Spleen (tissue), 11 donors: Measurements from ENCODE around the gene NSD1. TPM values are rescaled to one million over a fixed set of nuclear protein-coding genes. Genes with fewer than 3 reads are reported as not detected.

ENCODE experiments used
- DNase-seq: peaks from one replicate; pipeline ENCODE4 v3.0.0-alpha.2; 2020
- H3K27ac ChIP-seq, 8 donors: fragments of 200-600 bp; sonication (generic) in 7 of 8; 1 replicate in 4 of 8; 2 replicates in 4 of 8; pipeline versions ENCODE4 v1.5.0 to v1.8.0; 2016 to 2021; ENCODE audit warnings: inconsistent platforms in 4 of 8, mild to moderate bottlenecking in 4 of 8, moderate library complexity in 1 of 8
- H3K27me3 ChIP-seq, 7 donors: fragments of 200-600 bp; sonication (generic) in 6 of 7; replicated peaks in 1 of 7; 1 replicate in 4 of 7; 2 replicates in 3 of 7; pipeline versions ENCODE4 v1.5.0 to v1.8.0; 2016 to 2021; ENCODE audit warnings: inconsistent platforms in 3 of 7, mild to moderate bottlenecking in 1 of 7
- H3K36me3 ChIP-seq, 6 donors: fragments of 200-600 bp; sonication (generic) in 5 of 6; 1 replicate in 4 of 6; 2 replicates in 2 of 6; pipeline versions ENCODE4 v1.5.0 to v1.8.0; 2016 to 2021; ENCODE audit warnings: inconsistent platforms in 2 of 6
- H3K4me1 ChIP-seq, 6 donors: fragments of 200-600 bp; sonication (generic) in 5 of 6; 1 replicate in 3 of 6; 2 replicates in 3 of 6; pipeline versions ENCODE4 v1.5.0 to v1.8.0; 2016 to 2021; ENCODE audit warnings: inconsistent platforms in 3 of 6
- H3K4me3 ChIP-seq, 8 donors: fragments of 200-600 bp; sonication (generic) in 7 of 8; 1 replicate in 4 of 8; 2 replicates in 4 of 8; pipeline versions ENCODE4 v1.5.0 to v1.8.0; 2016 to 2021; ENCODE audit warnings: inconsistent platforms in 4 of 8, mild to moderate bottlenecking in 4 of 8, moderate library complexity in 2 of 8
- H3K9me3 ChIP-seq, 8 donors: fragments of 200-600 bp; sonication (generic) in 7 of 8; 1 replicate in 4 of 8; 2 replicates in 4 of 8; pipeline versions ENCODE4 v1.5.0 to v1.8.0; 2016 to 2021; ENCODE audit warnings: inconsistent platforms in 4 of 8
- CTCF ChIP-seq, 11 experiments: fragments of 200-600 bp in 7 of 11; fragments of 450-650 bp in 4 of 11; sonication (generic) in 4 of 11; IDR thresholded peaks in 8 of 11; conservative IDR thresholded peaks in 3 of 11; 1 replicate in 7 of 11; 2 replicates in 4 of 11; pipeline versions ENCODE4 v1.4.0 to v1.8.0; 2016 to 2021; ENCODE audit warnings: antibody characterized with exemption in 11 of 11, inconsistent platforms in 4 of 11, mild to moderate bottlenecking in 1 of 11
- POLR2A ChIP-seq, 3 donors: fragments of 450-650 bp; IDR thresholded peaks; one replicate each; pipeline ENCODE4 v1.5.1; 2017; ENCODE audit warnings: antibody characterized with exemption in 3 of 3, mild to moderate bottlenecking in 1 of 3
- POLR2AphosphoS5 ChIP-seq, 3 donors: sonication (generic); formaldehyde crosslinking; IDR thresholded peaks; one replicate each; pipeline ENCODE4 v1.5.1; 2017; ENCODE audit warnings: antibody characterized with exemption in 3 of 3
- WGBS, 5 donors: extraction: QIAGEN DNeasy Blood & Tissue Kit in 3 of 5; methylation state at CpG; one replicate each; pipeline versions ENCODE4 v1.1.5 to v1.1.7; 2013 to 2018; 5-methylcytosine and 5-hydroxymethylcytosine counted together
- intact Hi-C: fragments of 100-400 bp; cut with DNase I; formaldehyde crosslinking; loops from one replicate; pipeline ENCODE4 v1.15.0; 2023; ENCODE audit warnings: low total_unique reads
- polyA plus RNA-seq, 3 donors: library from polyadenylated mRNA; stranded (reverse); fragments of 200-250 nt; gene quantifications; one replicate each; pipeline ENCODE4 v1.2.1, GENCODE V29; 2013
- total RNA-seq, 7 donors: library from RNA; depleted of rRNA in 3 of 7; stranded (reverse); fragments of >200 nt in 3 of 7; fragmentation: NEBNext Ultra II Directional in 4 of 7; extraction: Animal tissue kit (Norgen Biotek cat#: 25700) in 4 of 7; gene quantifications; one replicate each; pipeline versions ENCODE4 v1.1.0 to v1.2.1, GENCODE V29; 2016 to 2021
- donor health status: healthy with polysubstance abuse.
- donor health status: DM: no; HTN: no; CAD: no; lungs with moderate emphysema.
- donor health status: DM: no; HTN: no; CAD: no.
- donor health status: Bipolar disorder and iron deficiency.
- donor health status: healthy.
- donor health status: DM: no; HTN: no; CAD: no.
- donor health status: DM: yes; HTN: yes; CAD: no.

The NSD1 gene
- total and polyA plus RNA-seq, 10 donors: 4.1 to 130 (median 69.1) TPM

GRCh38 chr5:177290816-177291596, 157.4 kb downstream of the NSD1 start:
- WGBS, 5 donors: 77 to 91% (median 82%) methylated on average over 12 of the region's 12 CpGs
- intact Hi-C loops: no loop called here

DNA sequence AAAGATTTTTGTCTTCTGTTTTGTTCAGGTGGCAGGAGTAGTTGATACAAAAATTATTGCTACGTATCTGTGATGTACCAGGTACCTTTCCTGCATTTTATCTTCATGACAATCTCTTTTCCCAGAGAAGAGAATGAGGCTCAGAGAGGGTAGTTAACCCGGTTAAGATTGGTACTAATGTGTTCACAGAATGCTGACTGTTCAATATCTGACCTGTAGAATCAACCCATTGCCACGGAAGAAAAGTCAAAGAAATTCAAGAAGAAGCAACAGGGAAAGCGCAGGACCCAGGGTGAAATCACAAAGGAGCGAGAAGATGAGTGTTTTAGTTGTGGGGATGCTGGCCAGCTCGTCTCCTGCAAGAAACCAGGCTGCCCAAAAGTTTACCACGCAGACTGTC, 158.2 kb downstream of the NSD1 start:
- intact Hi-C loops: no loop called here
- H3K9me3 ChIP-seq: no peaks in the 10 kb centered on the region
- peak overlapping the region in 1 of 8 donors; percentile 66 for H3K27ac ChIP-seq
- no peak overlapping the region for H3K4me3 ChIP-seq
- peaks cover 12 to 38% (median 17%) of the 10 kb centered on the region in 6 donors for H3K4me1 ChIP-seq
- no peak for TF ChIP-seq POLR2AphosphoS5 (IDR thresholded peaks at IDR 0.05)
- no peak for TF ChIP-seq POLR2A (IDR thresholded peaks at IDR 0.05)
- 94 to 98% (median 96%) methylated on average over 7 of the region's 7 CpGs for WGBS, 5 donors
- peaks cover 0 to 99% (median 77%) of the 10 kb centered on the region in 6 donors for H3K36me3 ChIP-seq
- no peak for DNase-seq
- H3K27me3 ChIP-seq: no peaks in the 10 kb centered on the region

More at GRCh38 chr5:177290816-177291596, 157.4 kb downstream of the NSD1 start:
- TF ChIP-seq POLR2A (IDR thresholded peaks at IDR 0.05): no peak
- TF ChIP-seq CTCF (IDR thresholded peaks at IDR 0.05 in 8 of 11, conservative IDR thresholded peaks at IDR 0.05 in 3 of 11): no peak
- no peak for TF ChIP-seq POLR2AphosphoS5 (IDR thresholded peaks at IDR 0.05)
- Histone ChIP-seq H3K36me3 (peaks cover 0 to 100% (median 84%) of the 10 kb centered on the region in 6 donors), H3K4me1 (peaks cover 4 to 31% (median 9%) of the 10 kb centered on the region in 6 donors), H3K9me3 (no peaks in the 10 kb centered on the region), H3K27me3 (no peaks in the 10 kb centered on the region), H3K27ac (peak overlapping the region in 1 of 8 donors; percentile 66), H3K4me3 (no peak overlapping the region)
- DNase-seq: no peak

- WGBS, 5 donors: 95 to 97% (median 96%) methylated on average over 11 to 12 of the region's 12 CpGs
- intact Hi-C loops: no loop called here
- H3K4me3 ChIP-seq: no peak overlapping the region
- no peaks in the 10 kb centered on the region for H3K9me3 ChIP-seq
- peaks cover 12 to 61% (median 32%) of the 10 kb centered on the region in 6 donors for H3K4me1 ChIP-seq
- no peaks in the 10 kb centered on the region for H3K27me3 ChIP-seq
- TF ChIP-seq POLR2AphosphoS5 (IDR thresholded peaks at IDR 0.05): no peak
- H3K27ac ChIP-seq: peak overlapping the region in 1 of 8 donors; percentile 78
- peaks cover 0 to 91% (median 57%) of the 10 kb centered on the region in 6 donors for H3K36me3 ChIP-seq
- no peak for DNase-seq
Observed at GRCh38 chr5:177293819-177294581, 160.4 kb downstream of the NSD1 start.

GRCh38 chr5:177294632-177295031, 161.1 kb downstream of the NSD1 start:
- H3K27me3 ChIP-seq: no peaks in the 10 kb centered on the region
- H3K9me3 ChIP-seq: no peaks in the 10 kb centered on the region
- no peak overlapping the region for H3K4me3 ChIP-seq
- TF ChIP-seq POLR2A (IDR thresholded peaks at IDR 0.05) (no peak), POLR2AphosphoS5 (IDR thresholded peaks at IDR 0.05) (no peak), CTCF (IDR thresholded peaks at IDR 0.05 in 8 of 11, conservative IDR thresholded peaks at IDR 0.05 in 3 of 11) (no peak)
- DNase-seq: no peak
- 94 to 100% (median 97%) methylated on average over 2 to 3 of the region's 3 CpGs for WGBS, 5 donors
- intact Hi-C loops: no loop called here
- H3K27ac ChIP-seq: peak overlapping the region in 3 of 8 donors; percentile 61 to 91 (median 78)
- peaks cover 0 to 87% (median 52%) of the 10 kb centered on the region in 6 donors for H3K36me3 ChIP-seq
- peaks cover 14 to 67% (median 38%) of the 10 kb centered on the region in 6 donors for H3K4me1 ChIP-seq
